Left hindlimb (tissue), 1 donor: ENCODE data around the gene RPS2.

Experiments
- DNase-seq: peaks from one replicate; pipeline ENCODE4 v3.0.0-alpha.2; 2018

RPS2 gene

DNA sequence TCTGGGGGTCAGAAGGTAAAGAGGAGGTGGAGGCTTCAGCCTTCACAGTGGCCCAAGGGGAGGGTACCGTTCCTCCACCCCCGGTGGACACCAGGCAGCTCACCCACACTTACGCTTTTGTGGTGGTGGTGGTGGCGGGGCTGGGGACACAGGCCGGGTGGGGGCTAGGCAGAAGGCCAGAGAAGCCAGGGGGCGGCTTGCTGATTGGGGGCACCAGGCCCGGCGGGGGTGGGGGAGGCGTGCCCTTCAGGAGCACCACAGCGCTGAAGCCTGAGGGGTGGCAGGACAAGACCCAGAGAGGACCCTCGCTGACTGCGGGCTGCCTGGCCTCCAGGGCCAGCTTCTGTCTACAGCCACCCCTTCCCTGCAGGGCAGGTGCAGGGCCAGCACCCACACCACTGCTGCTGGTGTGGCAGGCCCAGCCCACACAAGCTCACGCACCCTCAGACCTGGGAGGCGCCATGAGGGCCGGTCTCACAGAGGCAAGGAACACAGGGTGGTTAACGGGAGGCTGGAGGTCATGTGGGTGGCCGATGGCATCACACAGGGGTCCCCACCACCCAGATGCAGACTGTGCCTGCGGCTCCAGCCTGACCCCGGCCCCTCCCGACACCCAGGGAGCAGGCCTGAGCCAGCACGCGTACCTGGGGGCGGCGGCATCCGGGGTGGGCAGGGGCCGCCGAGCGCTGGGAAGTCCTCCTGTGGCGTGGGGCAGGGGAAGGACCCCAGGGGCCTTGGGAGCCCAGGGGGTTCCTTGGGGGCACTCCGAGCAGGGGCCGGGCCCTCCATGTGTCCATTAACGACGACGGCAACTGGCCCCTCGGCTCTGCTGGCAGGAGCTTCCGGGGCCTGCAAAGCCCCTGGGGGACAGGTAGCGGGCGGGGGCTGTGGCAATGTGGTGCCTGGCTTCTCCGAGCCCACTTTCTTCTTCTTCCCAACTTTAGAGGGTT lies 34.5 kb upstream of the RPS2 start:
- no peak for DNase-seq

DNA sequence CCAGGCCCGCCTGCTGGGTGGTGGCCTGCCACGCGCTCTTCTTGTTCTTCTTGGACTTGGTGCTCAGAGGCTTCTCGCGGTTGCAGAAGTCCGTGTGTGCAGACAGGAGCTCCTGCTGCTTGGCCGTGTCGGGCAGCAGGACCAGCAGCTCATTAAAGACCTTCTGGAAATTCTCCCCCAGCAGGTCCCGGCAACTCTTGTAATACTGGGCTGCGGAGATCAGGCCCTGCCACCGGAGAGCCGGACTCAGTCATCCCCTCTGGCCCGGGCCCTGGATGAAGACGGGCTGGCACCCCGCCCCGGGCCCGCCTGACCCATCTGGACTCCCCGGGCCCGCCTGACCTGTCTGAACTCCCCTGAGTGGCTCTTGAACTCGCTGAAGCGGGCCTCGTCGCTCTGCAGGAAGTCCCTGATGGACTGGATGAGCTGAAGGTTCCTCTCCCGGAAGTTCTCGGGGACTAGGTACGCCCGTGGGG lies 33.8 kb upstream of the RPS2 start:
- DNase-seq, result no peak

DNA sequence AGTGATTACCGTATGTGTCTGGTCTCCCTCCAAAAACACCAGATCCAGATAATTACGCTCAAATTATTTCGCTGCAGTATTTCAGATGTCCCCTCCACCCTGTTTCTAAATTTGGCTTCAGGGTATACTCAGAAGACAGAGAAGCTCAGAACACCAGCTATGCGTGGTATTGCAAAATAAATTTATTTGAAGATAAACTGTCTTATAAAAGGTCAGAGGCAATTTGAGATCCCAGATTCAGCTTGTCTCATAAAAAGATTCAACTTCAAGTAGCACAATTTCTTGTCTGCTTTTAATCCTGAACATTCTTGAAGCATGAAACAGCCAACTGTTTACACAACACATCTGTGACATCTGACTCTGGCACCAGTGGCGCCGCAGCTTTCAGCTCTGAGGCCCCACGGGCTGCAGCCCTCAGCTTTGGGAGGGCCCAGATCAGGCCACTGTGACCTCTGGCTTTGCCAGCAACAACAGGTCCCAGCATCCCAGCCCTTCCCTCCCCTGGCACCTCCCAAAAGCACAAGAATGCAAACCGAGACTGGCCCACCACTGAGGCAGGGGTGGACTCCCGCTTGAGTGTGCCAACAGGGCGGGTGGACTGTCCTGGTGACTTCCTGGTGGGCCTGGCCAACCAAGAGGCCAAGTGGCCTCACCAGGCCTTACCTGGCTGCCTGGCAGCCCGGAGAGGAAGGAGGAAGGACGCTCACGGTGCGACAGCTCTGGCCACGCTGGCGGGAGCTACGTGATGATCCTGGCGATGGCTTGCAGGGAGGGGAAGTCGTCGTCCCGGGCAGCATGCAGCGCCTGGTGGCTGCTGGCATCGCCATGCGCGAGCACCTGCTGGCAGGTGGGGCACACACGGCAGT lies 33.1 kb upstream of the RPS2 start:
- no peak for DNase-seq

DNA sequence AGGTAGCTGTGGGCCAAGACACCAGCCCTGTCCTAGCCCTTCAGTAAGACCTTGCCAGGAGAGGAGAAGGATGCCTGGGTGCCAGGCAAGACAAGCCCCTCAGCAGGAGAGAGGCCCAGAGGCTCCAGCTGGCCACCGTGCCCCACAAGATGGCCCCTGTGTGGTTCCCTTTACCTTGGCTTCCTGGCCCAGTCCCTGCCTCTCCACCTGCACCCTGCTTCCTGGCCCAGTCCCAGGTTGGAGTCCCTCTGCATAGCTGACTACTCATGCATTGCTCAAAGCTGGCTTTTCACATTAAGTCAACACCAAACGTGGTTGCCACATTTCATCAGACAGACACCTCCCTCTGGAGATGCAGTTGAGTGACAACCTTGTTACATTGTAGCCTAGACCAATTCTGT lies 29.1 kb upstream of the RPS2 start:
- no peak for DNase-seq

DNA sequence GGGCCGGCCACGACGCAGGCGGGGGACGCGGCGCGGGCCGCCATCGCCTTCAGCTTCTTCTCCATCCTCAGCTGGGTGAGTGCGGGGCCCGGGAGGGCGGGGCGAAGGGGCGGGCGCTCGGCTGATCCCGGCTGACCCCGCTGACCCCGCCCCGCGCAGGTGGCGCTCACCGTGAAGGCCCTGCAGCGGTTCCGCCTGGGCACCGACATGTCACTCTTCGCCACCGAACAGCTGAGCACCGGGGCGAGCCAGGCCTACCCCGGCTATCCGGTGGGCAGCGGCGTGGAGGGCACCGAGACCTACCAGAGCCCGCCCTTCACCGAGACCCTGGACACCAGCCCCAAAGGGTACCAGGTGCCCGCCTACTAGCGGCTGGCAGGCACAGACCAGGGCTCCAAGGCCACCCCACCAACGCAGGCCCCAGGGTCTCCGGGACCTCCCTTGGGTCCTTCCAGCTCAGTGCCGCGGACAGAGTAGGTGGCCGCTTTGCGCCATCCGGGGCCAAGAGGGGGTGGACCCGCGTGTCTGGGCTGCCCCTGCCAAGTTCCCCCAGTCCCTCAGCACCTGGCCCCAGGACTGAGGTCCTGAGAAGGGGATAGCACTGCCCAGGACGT lies 28.2 kb upstream of the RPS2 start:
- no peak for DNase-seq

DNA sequence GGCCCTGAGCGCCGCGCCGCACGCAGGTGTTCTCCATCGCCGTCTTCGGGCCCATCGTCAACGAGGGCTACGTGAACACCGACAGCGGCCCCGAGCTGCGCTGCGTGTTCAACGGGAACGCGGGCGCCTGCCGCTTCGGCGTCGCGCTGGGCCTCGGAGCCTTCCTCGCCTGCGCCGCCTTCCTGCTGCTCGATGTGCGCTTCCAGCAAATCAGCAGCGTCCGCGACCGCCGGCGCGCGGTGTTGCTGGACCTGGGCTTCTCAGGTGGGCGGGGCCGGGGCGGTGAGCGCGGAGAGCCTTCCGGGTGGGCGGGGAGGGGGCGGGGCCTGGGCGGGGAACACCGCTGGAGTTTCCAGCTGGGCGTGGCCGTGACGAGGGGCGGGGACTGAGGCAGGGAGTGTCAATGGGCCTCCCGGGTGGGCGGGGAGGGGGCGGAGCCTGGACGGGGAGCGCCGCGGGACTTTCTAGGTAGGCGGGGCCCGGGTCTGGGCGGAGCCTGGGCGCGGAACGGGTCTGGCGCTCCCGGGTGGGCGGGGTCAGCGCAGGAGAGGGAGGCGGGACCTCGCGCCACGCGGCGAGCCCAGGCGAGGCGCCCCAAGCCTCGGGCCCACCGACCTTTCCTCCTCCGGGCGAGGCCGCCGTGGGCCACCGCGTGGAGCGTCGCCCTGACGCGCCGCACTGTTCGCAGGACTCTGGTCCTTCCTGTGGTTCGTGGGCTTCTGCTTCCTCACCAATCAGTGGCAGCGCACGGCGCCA lies 27.5 kb upstream of the RPS2 start:
- peak; percentile 95 for DNase-seq

DNA sequence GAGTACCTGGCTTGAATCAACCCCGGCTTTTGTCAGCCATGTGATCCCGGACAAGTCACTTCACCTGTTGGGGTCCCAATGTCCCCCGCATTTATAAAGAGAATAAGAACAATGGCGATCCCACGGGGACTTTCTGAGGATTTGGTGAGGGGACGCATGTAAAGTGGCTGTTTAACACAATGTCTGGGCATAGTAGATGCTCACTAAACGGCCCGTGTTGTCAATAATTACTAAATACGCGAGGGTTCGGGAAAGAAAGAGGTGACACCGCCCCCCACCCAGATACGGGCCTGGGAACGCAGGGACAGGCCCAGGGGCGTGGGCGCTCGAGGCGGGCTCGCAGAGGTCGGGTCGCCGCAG lies 26.9 kb upstream of the RPS2 start:
- no peak for DNase-seq

DNA sequence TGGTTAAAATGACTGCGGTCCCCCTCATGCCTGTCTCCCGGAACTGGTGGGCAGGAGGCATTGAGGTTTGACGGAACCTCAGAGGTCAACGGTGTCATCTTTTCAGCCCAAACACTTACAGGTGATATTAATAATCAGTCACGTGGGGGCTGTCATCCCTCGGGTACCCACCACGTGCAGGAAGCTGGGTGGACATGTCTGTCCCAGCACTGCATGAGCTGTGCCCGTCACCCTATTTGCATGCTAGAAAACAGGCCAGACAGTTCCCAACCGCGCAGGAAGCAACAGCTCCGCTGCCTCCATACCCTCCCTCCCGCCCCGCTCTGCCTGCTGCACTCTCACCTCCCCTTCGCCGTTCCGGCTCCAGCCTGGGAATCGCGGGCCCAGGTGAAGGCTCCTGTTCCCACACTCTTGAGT lies 26.5 kb upstream of the RPS2 start:
- DNase-seq, result no peak

DNA sequence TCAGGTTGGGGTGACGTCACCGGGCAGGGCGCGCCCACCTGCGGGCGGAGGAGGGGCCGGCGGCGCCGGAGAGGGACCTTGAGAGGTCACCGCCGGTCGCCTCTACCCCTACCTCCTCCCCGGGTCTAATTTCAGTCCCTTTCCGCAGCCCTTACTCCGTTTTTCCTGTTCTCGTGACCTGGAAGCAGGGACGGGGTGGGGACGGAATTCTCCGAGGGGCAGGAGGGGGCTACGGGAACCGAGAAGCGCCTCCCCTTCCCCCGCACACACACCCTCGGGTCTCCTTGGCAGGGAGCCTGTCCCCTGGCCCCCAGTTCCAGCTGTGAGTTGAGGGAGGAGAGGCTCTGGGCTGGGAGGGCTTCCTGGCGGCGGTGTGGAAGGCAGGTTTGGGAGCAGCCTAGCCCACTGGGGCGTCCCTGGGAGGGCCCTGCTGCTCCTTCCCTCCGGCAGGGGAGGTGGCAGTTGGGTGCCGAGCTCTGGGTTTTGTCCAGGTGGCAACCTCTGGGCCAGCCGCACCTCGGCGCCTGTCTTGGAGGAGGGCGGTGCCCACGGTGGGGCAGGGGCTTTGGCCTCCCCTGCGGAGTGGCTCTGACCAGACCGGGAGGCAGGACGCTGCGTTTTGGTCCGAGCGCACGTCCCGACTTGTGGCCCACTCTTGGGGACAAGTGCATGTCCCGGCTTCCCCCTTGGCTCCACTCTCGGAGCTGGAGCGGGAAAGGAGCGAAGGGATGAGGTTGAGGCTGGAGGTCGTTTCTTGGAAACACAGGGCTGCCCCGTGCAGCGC lies 25.9 kb upstream of the RPS2 start:
- DNase-seq, result no peak

DNA sequence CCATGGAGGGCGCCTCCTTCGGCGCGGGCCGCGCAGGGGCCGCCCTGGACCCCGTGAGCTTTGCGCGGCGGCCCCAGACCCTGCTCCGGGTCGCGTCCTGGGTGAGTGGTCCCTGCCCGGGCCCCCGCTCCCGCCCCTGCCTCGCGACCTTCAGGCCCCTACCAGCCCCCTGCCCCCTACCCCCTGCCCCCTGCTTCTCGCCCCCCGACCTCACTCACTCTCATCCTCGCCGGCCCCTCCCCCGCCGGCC lies 25.4 kb upstream of the RPS2 start:
- no peak for DNase-seq

DNA sequence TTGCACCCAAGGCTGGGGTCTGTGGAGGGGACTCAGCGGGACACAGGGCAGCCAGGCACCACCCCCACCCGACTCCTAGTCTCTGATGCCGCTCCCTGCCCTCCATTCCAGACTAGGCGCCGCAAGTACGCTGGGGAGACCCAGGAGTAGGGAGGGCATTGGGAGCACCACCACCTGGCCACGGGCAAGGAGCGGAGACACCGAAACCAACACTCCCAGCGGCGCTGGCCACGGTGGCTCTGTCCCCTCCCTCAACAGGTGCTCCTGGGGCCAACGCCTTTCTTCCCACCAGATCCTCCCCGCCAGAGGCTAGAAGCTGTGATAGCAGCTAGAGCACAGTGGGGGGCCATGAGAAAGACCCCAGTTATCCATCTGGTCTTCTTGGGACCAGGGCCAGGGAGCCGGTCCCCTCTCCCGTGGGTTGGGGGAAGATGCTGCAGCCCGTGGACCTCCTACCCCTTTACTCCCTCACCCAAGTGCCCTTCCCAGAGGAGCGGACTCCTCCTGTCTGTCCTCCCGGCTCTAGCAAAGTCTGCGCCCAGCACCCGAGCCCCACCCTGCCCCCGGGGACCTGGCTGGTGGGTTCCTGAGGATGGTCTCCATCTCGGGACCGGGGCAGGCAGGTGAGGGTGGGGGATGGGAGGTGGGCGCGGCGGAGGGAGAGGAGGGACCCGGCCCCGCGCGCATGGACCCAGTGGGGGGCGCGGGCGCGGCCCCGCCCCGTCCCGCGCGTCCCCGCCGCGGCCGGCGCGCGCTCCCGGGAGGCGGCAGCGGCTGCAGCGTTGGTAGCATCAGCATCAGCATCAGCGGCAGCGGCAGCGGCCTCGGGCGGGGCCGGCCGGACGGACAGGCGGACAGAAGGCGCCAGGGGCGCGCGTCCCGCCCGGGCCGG lies 24.8 kb upstream of the RPS2 start, which contains the start of gene SYNGR3:
Gene SYNGR3, plus strand, starts transcription at position 762 of the 892 bp plus-strand sequence. CDS start 133 bp downstream, outside the sequence.
- DNase-seq, result no peak

DNA sequence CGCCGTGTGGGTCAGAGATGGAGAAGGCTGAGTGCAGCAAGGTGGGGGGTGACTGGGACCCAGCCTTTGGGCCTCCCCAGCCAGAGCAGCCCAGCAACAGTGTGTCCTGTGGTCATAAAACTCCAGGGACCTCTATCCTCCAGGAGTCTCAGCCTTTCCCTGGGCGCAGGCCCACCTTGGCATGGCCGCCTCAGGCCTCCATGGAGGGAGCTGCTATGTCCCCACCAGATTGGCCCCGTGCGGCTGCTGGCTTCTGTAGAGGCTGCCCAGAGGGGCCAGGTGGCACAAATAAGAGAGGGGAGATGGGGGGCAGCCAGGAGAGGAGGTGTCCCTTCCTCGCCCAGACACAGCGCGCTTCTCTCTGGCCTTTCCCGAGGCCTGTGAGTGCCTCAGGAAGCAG lies 22.6 kb upstream of the RPS2 start:
- DNase-seq, result no peak

DNA sequence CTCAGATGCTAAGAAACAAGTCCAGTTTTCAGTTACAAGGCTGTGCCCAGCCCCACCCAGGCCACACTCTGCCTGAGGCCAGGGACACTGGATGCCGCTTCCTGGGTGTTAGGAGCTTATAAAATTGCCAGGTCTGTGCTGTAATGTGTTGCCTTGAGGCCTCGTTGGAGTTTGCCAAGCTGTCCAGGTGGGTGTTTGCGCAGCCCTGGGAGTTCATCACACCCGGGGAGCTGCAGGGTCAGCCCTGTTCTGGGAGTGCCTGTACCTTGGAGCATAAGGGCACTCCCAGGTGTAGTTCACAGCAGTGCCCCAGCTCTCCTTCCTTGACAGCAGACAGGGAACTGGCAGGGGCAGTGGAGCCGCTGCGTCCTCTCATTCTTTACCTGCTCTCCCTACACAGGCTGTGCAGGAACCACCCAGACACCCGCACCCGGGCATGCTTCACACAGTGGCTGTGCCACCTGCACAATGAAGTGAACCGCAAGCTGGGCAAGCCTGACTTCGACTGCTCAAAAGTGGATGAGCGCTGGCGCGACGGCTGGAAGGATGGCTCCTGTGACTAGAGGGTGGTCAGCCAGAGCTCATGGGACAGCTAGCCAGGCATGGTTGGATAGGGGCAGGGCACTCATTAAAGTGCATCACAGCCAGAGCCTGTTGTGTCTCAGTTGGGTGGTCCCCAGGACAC lies 21.0 kb upstream of the RPS2 start:
- DNase-seq, result no peak

DNA sequence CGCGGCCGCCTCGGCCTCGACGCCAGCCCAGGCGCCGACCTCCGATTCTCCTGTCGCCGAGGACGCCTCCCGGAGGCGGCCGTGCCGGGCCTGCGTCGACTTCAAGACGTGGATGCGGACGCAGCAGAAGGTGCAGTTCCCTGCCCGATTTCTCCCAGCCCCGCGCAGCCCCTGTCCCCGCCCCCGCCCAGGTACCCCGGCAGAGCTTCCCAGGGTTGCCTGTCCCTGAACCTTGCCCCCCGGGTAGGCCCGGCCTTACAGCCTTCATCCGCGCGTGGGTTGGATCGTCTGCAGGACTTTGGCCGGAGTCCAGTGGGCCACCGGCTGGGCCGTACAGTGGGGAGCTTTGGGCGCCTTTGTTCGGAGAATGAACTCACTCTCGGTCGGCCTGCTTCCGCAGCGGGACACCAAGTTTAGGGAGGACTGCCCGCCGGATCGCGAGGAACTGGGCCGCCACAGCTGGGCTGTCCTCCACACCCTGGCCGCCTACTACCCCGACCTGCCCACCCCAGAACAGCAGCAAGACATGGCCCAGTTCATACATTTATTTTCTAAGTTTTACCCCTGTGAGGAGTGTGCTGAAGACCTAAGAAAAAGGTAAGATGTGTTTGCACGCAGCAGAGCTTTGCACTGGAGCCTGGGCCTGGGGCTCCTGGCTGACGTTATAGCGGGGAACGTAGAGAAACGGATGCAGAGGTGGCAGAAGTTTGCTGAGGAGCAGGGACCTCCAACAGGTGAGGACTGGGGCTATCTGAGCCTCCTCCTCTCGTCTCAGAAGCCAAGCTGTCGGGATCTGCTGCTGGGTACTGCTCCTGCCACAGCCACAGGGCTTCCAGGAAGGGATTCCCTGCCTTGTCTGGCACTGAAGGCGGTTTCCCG lies 20.0 kb upstream of the RPS2 start:
- DNase-seq, result no peak

DNA sequence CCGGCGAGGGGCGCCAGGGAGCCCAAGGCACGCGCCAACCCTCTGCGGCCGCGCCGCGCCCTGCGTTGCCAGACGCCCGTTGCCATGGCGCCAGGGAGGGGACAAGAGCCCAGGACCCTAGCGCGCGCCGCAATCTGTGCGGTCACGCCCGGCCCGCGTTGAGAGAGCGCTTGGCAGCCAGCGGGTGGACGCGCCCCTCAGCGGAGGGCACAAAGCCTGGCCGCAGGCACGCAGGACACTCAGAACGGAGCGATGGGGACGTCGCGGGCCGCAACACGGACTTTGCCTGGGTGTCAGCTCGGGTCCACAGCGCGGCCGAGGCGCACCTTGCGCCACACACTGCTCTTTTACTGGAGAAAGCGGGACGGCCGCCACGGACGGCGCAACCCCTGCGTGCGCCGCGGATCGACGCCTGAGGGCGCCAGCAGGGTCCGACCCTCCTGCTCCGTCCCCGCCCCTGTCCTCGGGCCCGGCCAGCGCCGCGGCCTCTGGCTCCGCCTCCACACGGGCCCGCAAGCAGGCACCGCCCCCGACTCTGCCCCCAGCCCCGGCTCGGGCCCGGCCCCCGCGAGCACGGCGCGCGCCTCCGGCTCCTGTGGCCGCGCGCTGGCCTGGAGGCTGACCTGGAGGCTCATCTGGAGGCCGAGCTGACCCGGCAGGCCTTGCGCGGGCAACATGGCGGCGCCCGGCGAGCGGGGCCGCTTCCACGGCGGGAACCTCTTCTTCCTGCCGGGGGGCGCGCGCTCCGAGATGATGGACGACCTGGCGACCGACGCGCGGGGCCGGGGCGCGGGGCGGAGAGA lies 19.1 kb upstream of the RPS2 start, which contains the start of gene GFER:
Gene GFER, plus strand, starts transcription at position 650 of the 803 bp plus-strand sequence. Its CDS starts 26 bp downstream, at position 676.
- DNase-seq, result peak; percentile 94

DNA sequence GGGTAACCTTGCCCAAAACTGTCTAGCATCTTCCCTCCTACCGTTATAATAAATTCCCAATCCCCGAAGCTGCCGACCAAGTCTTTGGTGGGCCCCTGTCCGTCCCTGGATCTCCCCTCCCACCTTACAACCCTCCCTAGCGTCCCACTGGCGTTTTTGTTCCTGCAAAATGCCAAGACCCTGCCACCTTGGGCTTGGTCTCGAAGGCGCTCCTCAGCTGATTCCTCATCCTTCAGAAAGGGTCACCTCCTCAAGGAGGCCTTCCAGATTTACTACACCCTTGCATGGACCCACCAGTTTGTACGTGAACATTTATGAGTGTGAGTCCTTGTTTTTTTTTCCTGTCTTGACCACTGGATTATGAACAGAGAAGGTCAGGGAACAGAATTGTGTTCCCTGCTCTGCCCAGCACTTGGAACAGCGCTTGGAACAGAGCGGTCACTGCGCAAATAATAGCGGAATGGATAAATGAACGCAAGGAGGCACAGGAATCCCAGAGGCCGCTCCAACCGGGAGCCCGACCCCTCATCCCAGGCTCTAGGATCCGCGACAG lies 18.4 kb upstream of the RPS2 start:
- no peak for DNase-seq

DNA sequence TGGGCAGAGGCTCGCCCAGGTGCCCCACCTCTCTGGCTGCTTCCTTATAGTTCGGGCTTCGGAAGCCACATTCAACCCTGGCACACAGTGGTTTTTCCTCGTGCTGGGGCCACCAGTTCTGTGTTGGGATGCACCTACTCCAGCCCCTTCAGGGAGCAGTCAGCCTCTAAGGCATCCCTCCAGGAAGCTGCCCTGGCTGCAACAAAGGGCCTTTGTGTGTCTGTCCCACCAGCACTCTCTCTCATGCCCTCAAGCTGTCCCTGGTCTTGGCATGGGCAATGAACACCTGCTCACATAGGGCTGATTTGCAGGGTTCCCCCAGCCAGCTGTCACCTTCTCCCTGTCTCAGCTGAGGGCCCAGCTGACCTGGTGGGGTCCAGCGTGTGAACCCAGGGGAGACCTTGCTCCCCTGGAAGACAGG lies 17.4 kb upstream of the RPS2 start:
- no peak for DNase-seq

DNA sequence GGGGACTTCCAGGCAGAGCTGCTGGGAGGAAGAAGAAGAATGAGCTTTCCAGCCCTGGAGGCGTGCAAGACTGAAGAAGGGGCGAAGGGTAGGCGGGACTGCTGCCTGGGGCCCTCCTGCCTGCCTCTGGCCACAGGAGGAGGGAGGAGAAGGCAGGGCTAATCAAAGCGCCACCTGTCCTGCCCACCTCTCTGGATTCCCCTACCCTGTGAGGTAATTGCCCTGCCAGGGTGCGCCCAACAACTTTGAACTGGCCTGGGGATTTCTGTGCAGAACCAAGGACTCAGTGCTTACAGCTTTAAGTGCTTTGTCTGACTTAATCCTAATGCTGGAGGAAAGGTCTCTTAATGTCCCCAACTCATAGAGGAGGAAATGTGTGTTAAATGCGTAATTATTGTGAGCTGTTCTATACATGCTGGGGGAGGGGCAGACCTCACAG lies 16.8 kb upstream of the RPS2 start, which contains the start of gene NOXO1:
Gene NOXO1, minus strand, starts transcription at position 72 of the 439 bp plus-strand sequence. CDS start 290 bp downstream, outside the sequence.
- DNase-seq, result no peak
